SKM-1 (cell line): ENCODE results near the gene RNASE2.

Experiments used
- DNase-seq: peaks from one replicate; lab custom pipeline; 2025; ENCODE audit not compliant: unreplicated experiment; lab: John Stamatoyannopoulos, UW

Gene RNASE2

GRCh38 chr14:20982646-20983369 lies 27.5 kb downstream of the RNASE2 start:
- DNase-seq, result no peak

- DNase-seq, result peak; percentile 1
Observed at GRCh38 chr14:20985650-20986049, 30.4 kb downstream of the RNASE2 start.

- DNase-seq, result no peak
Observed at GRCh38 chr14:20986811-20987210, 31.5 kb downstream of the RNASE2 start.

- DNase-seq, result peak; percentile 6
Observed at GRCh38 chr14:20988717-20989470, 33.6 kb downstream of the RNASE2 start.

GRCh38 chr14:20989471-20989786 lies 34.1 kb downstream of the RNASE2 start:
- DNase-seq, result no peak

GRCh38 chr14:20989787-20990600 lies 34.7 kb downstream of the RNASE2 start, which contains the start of gene METTL17:
METTL17 (plus strand) TSS chr14:20989980; CDS start chr14:20990003, 23 bp downstream.
- DNase-seq, result peak; percentile 64

GRCh38 chr14:20996521-20996920 lies 41.2 kb downstream of the RNASE2 start:
- no peak for DNase-seq

- DNase-seq, result no peak
Observed at GRCh38 chr14:20997115-20997514, 41.8 kb downstream of the RNASE2 start.

- no peak for DNase-seq
Observed at GRCh38 chr14:20997564-20997963, 42.3 kb downstream of the RNASE2 start.

- no peak for DNase-seq
Observed at GRCh38 chr14:20998139-20998538, 42.9 kb downstream of the RNASE2 start.

- no peak for DNase-seq
Observed at GRCh38 chr14:20998674-20999366, 43.5 kb downstream of the RNASE2 start, which contains the start of gene SLC39A2. SLC39A2 (plus strand) TSS chr14:20999293; CDS start chr14:20999447, 154 bp downstream.

- DNase-seq, result no peak
Observed at GRCh38 chr14:20999591-20999990, 44.3 kb downstream of the RNASE2 start.

GRCh38 chr14:21001218-21001617 lies 45.9 kb downstream of the RNASE2 start:
- DNase-seq, result no peak

GRCh38 chr14:21003788-21004346 lies 48.6 kb downstream of the RNASE2 start:
- DNase-seq, result no peak
